B cell (primary cell): ENCODE data around the gene C12orf60.

Experiments
- EZH2 ChIP-seq: IDR thresholded peaks from 2 replicates; pipeline ENCODE4 v1.6.1; 2012; ENCODE audit warnings: borderline replicate concordance, low read depth, mild to moderate bottlenecking, moderate library complexity, low read length; ENCODE audit not compliant: insufficient read depth, poor library complexity, severe bottlenecking
- TF ChIP-seq, protein P1 (sequence below): fragments of 200-600 bp; IDR thresholded peaks from one replicate; pipeline ENCODE4 v1.8.0; 2022; ENCODE audit warnings: antibody characterized with exemption, mild to moderate bottlenecking

DNA sequence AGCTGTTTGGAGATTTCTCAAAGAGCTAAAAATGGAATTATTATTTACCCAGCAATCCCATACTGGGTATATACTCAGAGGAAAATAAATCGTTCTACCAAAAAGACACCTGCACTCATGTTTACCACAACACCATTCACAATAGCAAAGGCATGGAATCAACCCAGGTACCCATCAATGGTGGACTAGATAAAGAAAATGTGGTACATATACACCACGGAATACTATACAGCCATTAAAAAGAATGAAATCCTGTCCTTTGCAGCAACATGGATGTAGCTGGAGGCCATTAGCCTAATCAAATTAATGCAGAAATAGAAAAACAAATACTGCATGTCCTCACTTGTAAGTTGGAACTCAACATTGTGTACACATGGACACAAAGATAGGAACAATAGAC is 38.1 kb upstream of the C12orf60 start:
- TF ChIP-seq, protein P1, sequence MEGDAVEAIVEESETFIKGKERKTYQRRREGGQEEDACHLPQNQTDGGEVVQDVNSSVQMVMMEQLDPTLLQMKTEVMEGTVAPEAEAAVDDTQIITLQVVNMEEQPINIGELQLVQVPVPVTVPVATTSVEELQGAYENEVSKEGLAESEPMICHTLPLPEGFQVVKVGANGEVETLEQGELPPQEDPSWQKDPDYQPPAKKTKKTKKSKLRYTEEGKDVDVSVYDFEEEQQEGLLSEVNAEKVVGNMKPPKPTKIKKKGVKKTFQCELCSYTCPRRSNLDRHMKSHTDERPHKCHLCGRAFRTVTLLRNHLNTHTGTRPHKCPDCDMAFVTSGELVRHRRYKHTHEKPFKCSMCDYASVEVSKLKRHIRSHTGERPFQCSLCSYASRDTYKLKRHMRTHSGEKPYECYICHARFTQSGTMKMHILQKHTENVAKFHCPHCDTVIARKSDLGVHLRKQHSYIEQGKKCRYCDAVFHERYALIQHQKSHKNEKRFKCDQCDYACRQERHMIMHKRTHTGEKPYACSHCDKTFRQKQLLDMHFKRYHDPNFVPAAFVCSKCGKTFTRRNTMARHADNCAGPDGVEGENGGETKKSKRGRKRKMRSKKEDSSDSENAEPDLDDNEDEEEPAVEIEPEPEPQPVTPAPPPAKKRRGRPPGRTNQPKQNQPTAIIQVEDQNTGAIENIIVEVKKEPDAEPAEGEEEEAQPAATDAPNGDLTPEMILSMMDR: no peak
- TF ChIP-seq EZH2: no peak
